GM23338 (cell line): ENCODE measurements around the gene LMBR1. TPM values are rescaled to one million over a fixed set of nuclear protein-coding genes. Genes with fewer than 3 reads are reported as not detected.

ENCODE experiments used
- ATAC-seq: fragments of 200-7000 bp; cut with Tn5 transposase; 3 replicates; pipeline ENCODE4 v1.9.1; 2020
- DNase-seq: peaks from one replicate; pipeline ENCODE4 v3.0.0-alpha.2; 2015; ENCODE audit warnings: low spot score
- H2AFZ ChIP-seq: fragments of 200-600 bp; sonication (generic); 2 replicates; pipeline ENCODE4 v1.8.0; 2016; ENCODE audit warnings: antibody characterized with exemption, mild to moderate bottlenecking, moderate library complexity
- H3F3A ChIP-seq: fragments of 200-600 bp; sonication (generic); replicated peaks from 2 replicates; pipeline ENCODE4 v1.8.0; 2017; ENCODE audit warnings: antibody characterized with exemption, mixed run types, low read depth
- H3K27ac ChIP-seq: fragments of 200-600 bp; sonication (generic); 2 replicates; pipeline ENCODE4 v1.6.1; 2016; ENCODE audit warnings: low read depth
- H3K27me3 ChIP-seq: fragments of 200-600 bp; sonication (generic); 2 replicates; pipeline ENCODE4 v1.8.0; 2016; ENCODE audit warnings: mild to moderate bottlenecking, mixed run types, moderate library complexity; ENCODE audit not compliant: insufficient read depth
- H3K36me3 ChIP-seq: fragments of 200-600 bp; sonication (generic); 2 replicates; pipeline ENCODE4 v1.8.0; 2016; ENCODE audit warnings: mild to moderate bottlenecking; ENCODE audit not compliant: insufficient read depth
- H3K4me1 ChIP-seq: fragments of 200-600 bp; sonication (generic); 2 replicates; pipeline ENCODE4 v1.8.0; 2016; ENCODE audit warnings: mild to moderate bottlenecking, moderate library complexity; ENCODE audit not compliant: insufficient read depth
- H3K4me2 ChIP-seq: fragments of 200-600 bp; sonication (generic); 2 replicates; pipeline ENCODE4 v1.7.1; 2017; ENCODE audit warnings: mixed run types
- H3K4me3 ChIP-seq: fragments of 200-600 bp; sonication (generic); 2 replicates; pipeline ENCODE4 v1.6.1; 2016; ENCODE audit warnings: mixed run types
- H3K79me2 ChIP-seq: fragments of 200-600 bp; sonication (generic); replicated peaks from 2 replicates; pipeline ENCODE4 v1.8.0; 2017; ENCODE audit warnings: mild to moderate bottlenecking; ENCODE audit not compliant: insufficient read depth
- H3K9me2 ChIP-seq: fragments of 200-600 bp; sonication (generic); 2 replicates; pipeline ENCODE4 v1.8.0; 2017; ENCODE audit not compliant: insufficient read depth
- H4K20me1 ChIP-seq: fragments of 200-600 bp; sonication (generic); replicated peaks from 2 replicates; pipeline ENCODE4 v1.8.0; 2017; ENCODE audit warnings: mild to moderate bottlenecking; ENCODE audit not compliant: insufficient read depth
- H3K27ac Mint-ChIP-seq: 2 replicates; pipeline ENCODE4 v1.8.0; 2020; ENCODE audit warnings: inconsistent platforms, mild to moderate bottlenecking, moderate library complexity, mixed read lengths
- H3K27me3 Mint-ChIP-seq: 3 replicates; pipeline ENCODE4 v1.8.0; 2022; ENCODE audit warnings: low read depth, mild to moderate bottlenecking, moderate library complexity, mixed read lengths, inconsistent platforms; ENCODE audit not compliant: insufficient read depth, poor library complexity
- H3K36me3 Mint-ChIP-seq: 3 replicates; pipeline ENCODE4 v1.8.0; 2021; ENCODE audit warnings: low read depth, mild to moderate bottlenecking, inconsistent platforms, moderate library complexity, mixed read lengths
- H3K4me1 Mint-ChIP-seq: 3 replicates; pipeline ENCODE4 v1.8.0; 2020; ENCODE audit warnings: mild to moderate bottlenecking, inconsistent platforms, mixed read lengths
- H3K4me3 Mint-ChIP-seq: 3 replicates; pipeline ENCODE4 v1.8.0; 2021; ENCODE audit warnings: moderate library complexity, mild to moderate bottlenecking, inconsistent platforms, mixed read lengths
- H3K9me3 Mint-ChIP-seq: 3 replicates; pipeline ENCODE4 v1.8.0; 2020; ENCODE audit warnings: moderate library complexity, mild to moderate bottlenecking, inconsistent platforms, mixed read lengths
- CREB1 ChIP-seq: fragments of 250-450 bp; sonication (Bioruptor Pico); IDR thresholded peaks from 2 replicates; pipeline ENCODE4 v1.5.0; 2020; ENCODE audit warnings: low read depth, mild to moderate bottlenecking, moderate library complexity
- EZH2 ChIP-seq: fragments of 200-600 bp; sonication (generic); IDR thresholded peaks from one replicate; pipeline ENCODE4 v1.8.0; 2017; ENCODE audit warnings: antibody characterized with exemption, mild to moderate bottlenecking, low read depth; ENCODE audit not compliant: unreplicated experiment
- EZH2phosphoT487 ChIP-seq: fragments of 200-600 bp; sonication (generic); IDR thresholded peaks from one replicate; pipeline ENCODE4 v1.8.1; 2018; ENCODE audit warnings: antibody characterized with exemption; ENCODE audit not compliant: unreplicated experiment
- JUNB ChIP-seq: IDR thresholded peaks from one replicate; pipeline ENCODE4 v1.6.1; 2016; ENCODE audit warnings: antibody characterized with exemption; ENCODE audit not compliant: unreplicated experiment
- NANOG ChIP-seq: IDR thresholded peaks from 2 replicates; pipeline ENCODE4 v1.6.1; 2016; ENCODE audit warnings: antibody characterized with exemption, borderline replicate concordance
- POLR2AphosphoS5 ChIP-seq: IDR thresholded peaks from 2 replicates; pipeline ENCODE4 v1.6.1; 2016; ENCODE audit warnings: antibody characterized with exemption, low read depth
- STAT1 ChIP-seq: IDR thresholded peaks from one replicate; pipeline ENCODE4 v1.6.1; 2016; ENCODE audit warnings: antibody characterized with exemption; ENCODE audit not compliant: unreplicated experiment
- ZNF114 ChIP-seq: fragments of 250-450 bp; sonication (Bioruptor Pico); IDR thresholded peaks from 2 replicates; pipeline ENCODE4 v1.5.0; 2020; ENCODE audit warnings: mild to moderate bottlenecking, moderate library complexity
- ZNF331 ChIP-seq: fragments of 250-450 bp; sonication (Bioruptor Pico); IDR thresholded peaks from 2 replicates; pipeline ENCODE4 v1.5.0; 2020; ENCODE audit warnings: low read depth, mild to moderate bottlenecking, moderate library complexity
- polyA plus RNA-seq: library from polyadenylated mRNA; unstranded; fragments of >200 nt; fragmentation: Nextera tagmentation; extraction: Ambion mirVana; gene quantifications from 2 replicates; pipeline ENCODE4 v1.2.1, GENCODE V29; 2016
- total RNA-seq: library from RNA; depleted of rRNA; stranded (reverse); fragments of >200 nt; shearing (Covaris generic); gene quantifications from 2 replicates; pipeline ENCODE4 v1.2.3, GENCODE V29; 2014
- TF ChIP-seq, protein P1 (sequence below): fragments of 250-450 bp; sonication (Bioruptor Pico); IDR thresholded peaks from 2 replicates; pipeline ENCODE4 v1.5.0; 2020; ENCODE audit warnings: mild to moderate bottlenecking, moderate library complexity
- TF ChIP-seq, protein P2 (sequence below): IDR thresholded peaks from one replicate; pipeline ENCODE4 v1.6.1; 2018; ENCODE audit warnings: antibody characterized with exemption; ENCODE audit not compliant: unreplicated experiment
- TF ChIP-seq, protein P3 (sequence below): IDR thresholded peaks from 2 replicates; pipeline ENCODE4 v1.6.1; 2016; ENCODE audit warnings: antibody characterized with exemption
- TF ChIP-seq, protein P4 (sequence below), 2 experiments: fragments of 200-600 bp in 1 of 2; sonication (generic) in 1 of 2; conservative IDR thresholded peaks; 2 replicates each; pipeline versions ENCODE4 v1.5.1 to v1.6.1; 2016 to 2017; ENCODE audit warnings: antibody characterized with exemption in 2 of 2, low read depth in 2 of 2, mild to moderate bottlenecking in 2 of 2, moderate library complexity in 1 of 2

LMBR1 gene
- total and polyA plus RNA-seq, 2 experiments from 2014 or later = 21.8 to 90.1 TPM

DNA sequence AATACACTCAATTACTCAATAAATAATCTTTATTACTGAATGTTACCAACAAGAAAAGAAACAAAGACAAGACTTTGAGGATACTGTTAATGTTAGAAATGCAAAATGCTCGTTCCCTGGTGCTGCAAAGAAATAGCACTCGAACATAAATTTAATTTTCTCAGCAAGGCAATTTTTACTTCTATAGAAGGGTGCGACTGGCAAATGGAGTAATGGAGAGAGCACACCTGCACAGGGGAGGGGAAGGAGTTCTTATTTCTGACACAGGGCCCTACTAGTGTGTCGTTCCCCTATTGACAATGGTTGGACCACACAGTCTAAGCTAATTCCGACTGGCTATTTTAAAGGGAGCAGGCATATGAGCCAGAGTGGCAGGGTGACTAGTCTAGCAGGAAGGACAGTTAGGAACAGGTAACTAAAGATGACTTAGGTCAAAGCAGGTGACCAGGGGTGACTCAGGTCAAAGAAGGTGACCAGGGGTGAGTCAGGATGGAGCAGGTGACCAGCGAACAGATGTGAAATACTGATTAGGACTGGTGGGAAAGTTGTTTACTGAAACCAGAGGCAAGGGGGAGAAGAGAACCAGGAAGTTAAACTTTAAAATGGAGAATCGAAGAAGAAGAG lies 133.3 kb downstream of the LMBR1 start:
- H3K79me2 ChIP-seq = no peaks in the 10 kb centered on the region
- no peaks in the 10 kb centered on the region for H3F3A ChIP-seq
- H3K27me3 Mint-ChIP-seq = no peaks in the 10 kb centered on the region
- no peak overlapping the region for H3K4me3 Mint-ChIP-seq
- no peaks in the 10 kb centered on the region for H3K27me3 ChIP-seq
- peaks cover 4% of the 10 kb centered on the region; the same call in 1 of the 2 replicates for H3K36me3 ChIP-seq
- peaks cover 13% of the 10 kb centered on the region for H3K9me3 Mint-ChIP-seq
- TF ChIP-seq JUNB = no peak
- no peak for TF ChIP-seq POLR2AphosphoS5
- TF ChIP-seq STAT1 = no peak
- no peak for TF ChIP-seq NANOG
- TF ChIP-seq, protein P1, sequence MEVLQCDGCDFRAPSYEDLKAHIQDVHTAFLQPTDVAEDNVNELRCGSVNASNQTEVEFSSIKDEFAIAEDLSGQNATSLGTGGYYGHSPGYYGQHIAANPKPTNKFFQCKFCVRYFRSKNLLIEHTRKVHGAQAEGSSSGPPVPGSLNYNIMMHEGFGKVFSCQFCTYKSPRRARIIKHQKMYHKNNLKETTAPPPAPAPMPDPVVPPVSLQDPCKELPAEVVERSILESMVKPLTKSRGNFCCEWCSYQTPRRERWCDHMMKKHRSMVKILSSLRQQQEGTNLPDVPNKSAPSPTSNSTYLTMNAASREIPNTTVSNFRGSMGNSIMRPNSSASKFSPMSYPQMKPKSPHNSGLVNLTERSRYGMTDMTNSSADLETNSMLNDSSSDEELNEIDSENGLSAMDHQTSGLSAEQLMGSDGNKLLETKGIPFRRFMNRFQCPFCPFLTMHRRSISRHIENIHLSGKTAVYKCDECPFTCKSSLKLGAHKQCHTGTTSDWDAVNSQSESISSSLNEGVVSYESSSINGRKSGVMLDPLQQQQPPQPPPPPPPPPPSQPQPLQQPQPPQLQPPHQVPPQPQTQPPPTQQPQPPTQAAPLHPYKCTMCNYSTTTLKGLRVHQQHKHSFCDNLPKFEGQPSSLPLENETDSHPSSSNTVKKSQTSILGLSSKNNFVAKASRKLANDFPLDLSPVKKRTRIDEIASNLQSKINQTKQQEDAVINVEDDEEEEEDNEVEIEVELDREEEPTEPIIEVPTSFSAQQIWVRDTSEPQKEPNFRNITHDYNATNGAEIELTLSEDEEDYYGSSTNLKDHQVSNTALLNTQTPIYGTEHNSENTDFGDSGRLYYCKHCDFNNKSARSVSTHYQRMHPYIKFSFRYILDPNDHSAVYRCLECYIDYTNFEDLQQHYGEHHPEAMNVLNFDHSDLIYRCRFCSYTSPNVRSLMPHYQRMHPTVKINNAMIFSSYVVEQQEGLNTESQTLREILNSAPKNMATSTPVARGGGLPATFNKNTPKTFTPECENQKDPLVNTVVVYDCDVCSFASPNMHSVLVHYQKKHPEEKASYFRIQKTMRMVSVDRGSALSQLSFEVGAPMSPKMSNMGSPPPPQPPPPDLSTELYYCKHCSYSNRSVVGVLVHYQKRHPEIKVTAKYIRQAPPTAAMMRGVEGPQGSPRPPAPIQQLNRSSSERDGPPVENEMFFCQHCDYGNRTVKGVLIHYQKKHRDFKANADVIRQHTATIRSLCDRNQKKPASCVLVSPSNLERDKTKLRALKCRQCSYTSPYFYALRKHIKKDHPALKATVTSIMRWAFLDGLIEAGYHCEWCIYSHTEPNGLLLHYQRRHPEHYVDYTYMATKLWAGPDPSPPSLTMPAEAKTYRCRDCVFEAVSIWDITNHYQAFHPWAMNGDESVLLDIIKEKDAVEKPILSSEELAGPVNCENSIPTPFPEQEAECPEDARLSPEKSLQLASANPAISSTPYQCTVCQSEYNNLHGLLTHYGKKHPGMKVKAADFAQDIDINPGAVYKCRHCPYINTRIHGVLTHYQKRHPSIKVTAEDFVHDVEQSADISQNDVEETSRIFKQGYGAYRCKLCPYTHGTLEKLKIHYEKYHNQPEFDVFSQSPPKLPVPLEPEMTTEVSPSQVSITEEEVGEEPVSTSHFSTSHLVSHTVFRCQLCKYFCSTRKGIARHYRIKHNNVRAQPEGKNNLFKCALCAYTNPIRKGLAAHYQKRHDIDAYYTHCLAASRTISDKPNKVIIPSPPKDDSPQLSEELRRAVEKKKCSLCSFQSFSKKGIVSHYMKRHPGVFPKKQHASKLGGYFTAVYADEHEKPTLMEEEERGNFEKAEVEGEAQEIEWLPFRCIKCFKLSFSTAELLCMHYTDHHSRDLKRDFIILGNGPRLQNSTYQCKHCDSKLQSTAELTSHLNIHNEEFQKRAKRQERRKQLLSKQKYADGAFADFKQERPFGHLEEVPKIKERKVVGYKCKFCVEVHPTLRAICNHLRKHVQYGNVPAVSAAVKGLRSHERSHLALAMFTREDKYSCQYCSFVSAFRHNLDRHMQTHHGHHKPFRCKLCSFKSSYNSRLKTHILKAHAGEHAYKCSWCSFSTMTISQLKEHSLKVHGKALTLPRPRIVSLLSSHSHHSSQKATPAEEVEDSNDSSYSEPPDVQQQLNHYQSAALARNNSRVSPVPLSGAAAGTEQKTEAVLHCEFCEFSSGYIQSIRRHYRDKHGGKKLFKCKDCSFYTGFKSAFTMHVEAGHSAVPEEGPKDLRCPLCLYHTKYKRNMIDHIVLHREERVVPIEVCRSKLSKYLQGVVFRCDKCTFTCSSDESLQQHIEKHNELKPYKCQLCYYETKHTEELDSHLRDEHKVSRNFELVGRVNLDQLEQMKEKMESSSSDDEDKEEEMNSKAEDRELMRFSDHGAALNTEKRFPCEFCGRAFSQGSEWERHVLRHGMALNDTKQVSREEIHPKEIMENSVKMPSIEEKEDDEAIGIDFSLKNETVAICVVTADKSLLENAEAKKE (CRISPR knock-in tag) = no peak
- no peak for TF ChIP-seq EZH2phosphoT487
- no peak for TF ChIP-seq CREB1 (CRISPR knock-in tag)
- no peak for TF ChIP-seq ZNF331 (CRISPR knock-in tag)
- TF ChIP-seq, protein P2, sequence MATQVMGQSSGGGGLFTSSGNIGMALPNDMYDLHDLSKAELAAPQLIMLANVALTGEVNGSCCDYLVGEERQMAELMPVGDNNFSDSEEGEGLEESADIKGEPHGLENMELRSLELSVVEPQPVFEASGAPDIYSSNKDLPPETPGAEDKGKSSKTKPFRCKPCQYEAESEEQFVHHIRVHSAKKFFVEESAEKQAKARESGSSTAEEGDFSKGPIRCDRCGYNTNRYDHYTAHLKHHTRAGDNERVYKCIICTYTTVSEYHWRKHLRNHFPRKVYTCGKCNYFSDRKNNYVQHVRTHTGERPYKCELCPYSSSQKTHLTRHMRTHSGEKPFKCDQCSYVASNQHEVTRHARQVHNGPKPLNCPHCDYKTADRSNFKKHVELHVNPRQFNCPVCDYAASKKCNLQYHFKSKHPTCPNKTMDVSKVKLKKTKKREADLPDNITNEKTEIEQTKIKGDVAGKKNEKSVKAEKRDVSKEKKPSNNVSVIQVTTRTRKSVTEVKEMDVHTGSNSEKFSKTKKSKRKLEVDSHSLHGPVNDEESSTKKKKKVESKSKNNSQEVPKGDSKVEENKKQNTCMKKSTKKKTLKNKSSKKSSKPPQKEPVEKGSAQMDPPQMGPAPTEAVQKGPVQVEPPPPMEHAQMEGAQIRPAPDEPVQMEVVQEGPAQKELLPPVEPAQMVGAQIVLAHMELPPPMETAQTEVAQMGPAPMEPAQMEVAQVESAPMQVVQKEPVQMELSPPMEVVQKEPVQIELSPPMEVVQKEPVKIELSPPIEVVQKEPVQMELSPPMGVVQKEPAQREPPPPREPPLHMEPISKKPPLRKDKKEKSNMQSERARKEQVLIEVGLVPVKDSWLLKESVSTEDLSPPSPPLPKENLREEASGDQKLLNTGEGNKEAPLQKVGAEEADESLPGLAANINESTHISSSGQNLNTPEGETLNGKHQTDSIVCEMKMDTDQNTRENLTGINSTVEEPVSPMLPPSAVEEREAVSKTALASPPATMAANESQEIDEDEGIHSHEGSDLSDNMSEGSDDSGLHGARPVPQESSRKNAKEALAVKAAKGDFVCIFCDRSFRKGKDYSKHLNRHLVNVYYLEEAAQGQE = no peak
- no peak for TF ChIP-seq ZNF114
- TF ChIP-seq, protein P3, sequence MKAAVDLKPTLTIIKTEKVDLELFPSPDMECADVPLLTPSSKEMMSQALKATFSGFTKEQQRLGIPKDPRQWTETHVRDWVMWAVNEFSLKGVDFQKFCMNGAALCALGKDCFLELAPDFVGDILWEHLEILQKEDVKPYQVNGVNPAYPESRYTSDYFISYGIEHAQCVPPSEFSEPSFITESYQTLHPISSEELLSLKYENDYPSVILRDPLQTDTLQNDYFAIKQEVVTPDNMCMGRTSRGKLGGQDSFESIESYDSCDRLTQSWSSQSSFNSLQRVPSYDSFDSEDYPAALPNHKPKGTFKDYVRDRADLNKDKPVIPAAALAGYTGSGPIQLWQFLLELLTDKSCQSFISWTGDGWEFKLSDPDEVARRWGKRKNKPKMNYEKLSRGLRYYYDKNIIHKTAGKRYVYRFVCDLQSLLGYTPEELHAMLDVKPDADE = no peak
- TF ChIP-seq EZH2 = no peak
- TF ChIP-seq, protein P4, sequence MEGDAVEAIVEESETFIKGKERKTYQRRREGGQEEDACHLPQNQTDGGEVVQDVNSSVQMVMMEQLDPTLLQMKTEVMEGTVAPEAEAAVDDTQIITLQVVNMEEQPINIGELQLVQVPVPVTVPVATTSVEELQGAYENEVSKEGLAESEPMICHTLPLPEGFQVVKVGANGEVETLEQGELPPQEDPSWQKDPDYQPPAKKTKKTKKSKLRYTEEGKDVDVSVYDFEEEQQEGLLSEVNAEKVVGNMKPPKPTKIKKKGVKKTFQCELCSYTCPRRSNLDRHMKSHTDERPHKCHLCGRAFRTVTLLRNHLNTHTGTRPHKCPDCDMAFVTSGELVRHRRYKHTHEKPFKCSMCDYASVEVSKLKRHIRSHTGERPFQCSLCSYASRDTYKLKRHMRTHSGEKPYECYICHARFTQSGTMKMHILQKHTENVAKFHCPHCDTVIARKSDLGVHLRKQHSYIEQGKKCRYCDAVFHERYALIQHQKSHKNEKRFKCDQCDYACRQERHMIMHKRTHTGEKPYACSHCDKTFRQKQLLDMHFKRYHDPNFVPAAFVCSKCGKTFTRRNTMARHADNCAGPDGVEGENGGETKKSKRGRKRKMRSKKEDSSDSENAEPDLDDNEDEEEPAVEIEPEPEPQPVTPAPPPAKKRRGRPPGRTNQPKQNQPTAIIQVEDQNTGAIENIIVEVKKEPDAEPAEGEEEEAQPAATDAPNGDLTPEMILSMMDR (conservative IDR thresholded peaks at IDR 0.05; ENCODE audit: low read depth in 2 of 2) = no peak
- H3K36me3 Mint-ChIP-seq = peaks cover 42% of the 10 kb centered on the region
- H3K4me1 Mint-ChIP-seq = peaks cover 6% of the 10 kb centered on the region; the same call in 2 of the 3 replicates
- H3K27ac Mint-ChIP-seq = no peak overlapping the region
- no peak for DNase-seq
- no peaks in the 10 kb centered on the region for H3K4me1 ChIP-seq
- H4K20me1 ChIP-seq = 0 out of 2 replicates have a peak, but pooled peaks cover 3% of the 10 kb centered on the region
- H3K4me2 ChIP-seq = no peak overlapping the region
- no peak overlapping the region for H3K4me3 ChIP-seq
- no peak overlapping the region for H3K27ac ChIP-seq
- no peak overlapping the region for H2AFZ ChIP-seq
- no peak for ATAC-seq
- H3K9me2 ChIP-seq = no peaks in the 10 kb centered on the region
